ENCODE measurements around the gene TAAR8. TPM values are rescaled to one million over a fixed set of nuclear protein-coding genes. Genes with fewer than 3 reads are reported as not detected.

The TAAR8 gene
- total and polyA plus RNA-seq, 2 donors (not counting 1 experiment from before 2014, with no cell fraction given), result not detected

DNA sequence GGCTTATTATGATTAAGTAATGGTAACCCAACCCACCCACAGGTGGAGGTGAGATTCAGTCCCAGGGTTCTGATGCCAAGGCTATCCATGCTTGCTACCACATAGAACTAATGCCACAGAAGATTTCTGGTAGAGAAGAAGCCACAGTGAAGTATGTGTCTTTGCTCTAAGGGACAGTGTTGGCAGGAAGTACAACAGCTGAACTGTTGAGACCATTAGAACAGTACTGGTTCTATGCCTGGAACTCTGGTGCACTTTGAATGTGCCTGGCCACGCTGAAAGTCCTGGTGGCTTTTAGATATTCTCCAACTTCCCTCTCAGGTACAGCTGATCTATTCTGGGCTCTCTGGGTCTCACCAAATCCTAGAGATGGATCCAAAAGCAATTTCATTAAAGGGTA, 47.3 kb upstream of the TAAR8 start:
- Mint-ChIP-seq H3K4me3 (peak overlapping the region; percentile 52), H3K27ac (peak overlapping the region; percentile 43), H3K9me3 (ENCODE audit: insufficient read depth) (no peaks in the 10 kb centered on the region), H3K4me1 (peaks cover 91% of the 10 kb centered on the region), H3K27me3 (no peaks in the 10 kb centered on the region)
- H2AFZ ChIP-seq (ENCODE audit: insufficient read depth, low read depth, low read length, poor library complexity, severe bottlenecking), result no peak overlapping the region
- TF ChIP-seq EZH2 (IDR thresholded peaks at IDR 0.05; ENCODE audit: borderline replicate concordance, insufficient read depth, low read depth, low read length, poor library complexity, severe bottlenecking), result no peak
- TF ChIP-seq, protein P1, sequence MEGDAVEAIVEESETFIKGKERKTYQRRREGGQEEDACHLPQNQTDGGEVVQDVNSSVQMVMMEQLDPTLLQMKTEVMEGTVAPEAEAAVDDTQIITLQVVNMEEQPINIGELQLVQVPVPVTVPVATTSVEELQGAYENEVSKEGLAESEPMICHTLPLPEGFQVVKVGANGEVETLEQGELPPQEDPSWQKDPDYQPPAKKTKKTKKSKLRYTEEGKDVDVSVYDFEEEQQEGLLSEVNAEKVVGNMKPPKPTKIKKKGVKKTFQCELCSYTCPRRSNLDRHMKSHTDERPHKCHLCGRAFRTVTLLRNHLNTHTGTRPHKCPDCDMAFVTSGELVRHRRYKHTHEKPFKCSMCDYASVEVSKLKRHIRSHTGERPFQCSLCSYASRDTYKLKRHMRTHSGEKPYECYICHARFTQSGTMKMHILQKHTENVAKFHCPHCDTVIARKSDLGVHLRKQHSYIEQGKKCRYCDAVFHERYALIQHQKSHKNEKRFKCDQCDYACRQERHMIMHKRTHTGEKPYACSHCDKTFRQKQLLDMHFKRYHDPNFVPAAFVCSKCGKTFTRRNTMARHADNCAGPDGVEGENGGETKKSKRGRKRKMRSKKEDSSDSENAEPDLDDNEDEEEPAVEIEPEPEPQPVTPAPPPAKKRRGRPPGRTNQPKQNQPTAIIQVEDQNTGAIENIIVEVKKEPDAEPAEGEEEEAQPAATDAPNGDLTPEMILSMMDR (IDR thresholded peaks at IDR 0.05), result no peak
- peaks cover 63% of the 10 kb centered on the region for H4K20me1 ChIP-seq (ENCODE audit: control insufficient read depth, insufficient read depth, low read length, poor library complexity, severe bottlenecking)
- peak overlapping the region; percentile 39 for H3K9ac ChIP-seq (ENCODE audit: low read length)
- WGBS (ENCODE audit: insufficient coverage), result 33% methylated on average over 1 of the region's 1 CpG
- peaks cover 83 to 88% of the 10 kb centered on the region in 2 donors for H3K4me1 ChIP-seq (ENCODE audit: control insufficient read depth in 2 of 2, insufficient read depth in 2 of 2, low read length in 2 of 2)
- H3K79me2 ChIP-seq (ENCODE audit: control insufficient read depth, insufficient read depth, low read length), result peaks cover 99% of the 10 kb centered on the region
- ChIA-PET POLR2A (interaction anchor here (0.7 to 1.1 kb wide), 2 partner anchors 9 to 15 kb away, joined by 5 to 8 read pairs; no protein-coding TSS in a partner anchor), CTCF (interaction anchor here (1.4 kb wide), 1 partner anchor 20 kb away, joined by 6 read pairs; no protein-coding TSS in a partner anchor)
- intact Hi-C loops (cut with micrococcal nuclease), result no loop called here
- no peaks in the 10 kb centered on the region for H3K9me3 ChIP-seq (ENCODE audit: control extremely low read depth in 1 of 3, control insufficient read depth in 2 of 3, insufficient read depth in 1 of 3, low read length in 2 of 3)
- peak overlapping the region; percentile 28 to 88 for H3K27ac ChIP-seq (ENCODE audit: low read length in 2 of 2)
- H3K4me3 ChIP-seq (ENCODE audit: control extremely low read depth in 1 of 5, extremely low read depth in 1 of 5, insufficient read depth in 1 of 5, low read depth in 2 of 5, low read length in 4 of 5), result peak overlapping the region in 2 of 5 experiments; percentile 4 to 25
- ATAC-seq (ENCODE audit: low read depth), result no peak
- H3K27me3 ChIP-seq (replicated peaks in 1 of 4; ENCODE audit: control extremely low read depth in 1 of 4, control insufficient read depth in 3 of 4, insufficient read depth in 4 of 4, low read length in 3 of 4), result no peaks in the 10 kb centered on the region
- peak overlapping the region; percentile 47 for H3K4me2 ChIP-seq (replicated peaks; ENCODE audit: low read depth, low read length, poor library complexity, severe bottlenecking)
- H3K36me3 ChIP-seq (replicated peaks in 1 of 2; ENCODE audit: control extremely low read depth in 1 of 2, control insufficient read depth in 1 of 2, extremely low read depth in 1 of 2, insufficient read depth in 2 of 2, low read length in 1 of 2), result peaks cover 29 to 72% of the 10 kb centered on the region in 2 experiments
- DNase-seq, result no peak

DNA sequence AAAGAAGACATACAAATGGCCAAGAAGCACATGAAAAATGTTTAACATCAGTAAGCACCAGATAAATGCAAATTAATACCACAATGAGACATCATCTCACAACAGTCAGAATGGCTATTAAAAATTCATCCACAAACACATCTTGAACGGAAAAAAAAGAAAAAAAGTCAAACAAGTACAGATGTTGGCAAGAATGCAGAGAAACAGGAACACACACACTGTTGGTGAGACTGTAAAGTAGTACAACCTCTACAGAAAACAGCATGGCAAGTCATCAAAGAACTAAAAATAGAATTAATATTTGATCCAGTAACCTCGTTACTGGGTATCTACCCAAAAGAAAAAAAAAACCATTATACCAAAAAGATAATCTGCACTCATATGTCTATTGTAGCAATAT, 46.0 kb upstream of the TAAR8 start:
- peak overlapping the region; percentile 81 for H3K27ac Mint-ChIP-seq
- H3K27me3 Mint-ChIP-seq, result no peaks in the 10 kb centered on the region
- H3K4me1 ChIP-seq (ENCODE audit: control insufficient read depth in 2 of 2, insufficient read depth in 2 of 2, low read length in 2 of 2), result peaks cover 70 to 76% of the 10 kb centered on the region in 2 donors
- H4K20me1 ChIP-seq (ENCODE audit: control insufficient read depth, insufficient read depth, low read length, poor library complexity, severe bottlenecking), result peaks cover 68% of the 10 kb centered on the region
- H2AFZ ChIP-seq (ENCODE audit: insufficient read depth, low read depth, low read length, poor library complexity, severe bottlenecking), result no peak overlapping the region
- ChIA-PET POLR2A (no interaction called here), CTCF (interaction anchor here (0.7 to 1.4 kb wide), 2 partner anchors 22 to 24 kb away, joined by 6 to 9 read pairs; no protein-coding TSS in a partner anchor)
- H3K9me3 Mint-ChIP-seq (ENCODE audit: insufficient read depth), result no peaks in the 10 kb centered on the region
- H3K4me1 Mint-ChIP-seq, result peaks cover 89% of the 10 kb centered on the region
- H3K9me3 ChIP-seq (ENCODE audit: control extremely low read depth in 1 of 3, control insufficient read depth in 2 of 3, insufficient read depth in 1 of 3, low read length in 2 of 3), result no peaks in the 10 kb centered on the region
- peak overlapping the region in 1 of 2 donors; percentile 88 for H3K27ac ChIP-seq (ENCODE audit: low read length in 2 of 2)
- H3K9ac ChIP-seq (ENCODE audit: low read length), result peak overlapping the region; percentile 39
- TF ChIP-seq, protein P1 (IDR thresholded peaks at IDR 0.05), result no peak
- no CpG with 5 or more reads among the region's 2 CpGs for WGBS (ENCODE audit: insufficient coverage)
- no peaks in the 10 kb centered on the region for H3K27me3 ChIP-seq (replicated peaks in 1 of 4; ENCODE audit: control extremely low read depth in 1 of 4, control insufficient read depth in 3 of 4, insufficient read depth in 4 of 4, low read length in 3 of 4)
- no peak for ATAC-seq (ENCODE audit: low read depth)
- H3K79me2 ChIP-seq (ENCODE audit: control insufficient read depth, insufficient read depth, low read length), result peaks cover 99% of the 10 kb centered on the region
- H3K4me2 ChIP-seq (replicated peaks; ENCODE audit: low read depth, low read length, poor library complexity, severe bottlenecking), result peak overlapping the region; percentile 47
- H3K4me3 Mint-ChIP-seq, result peak overlapping the region; percentile 80
- intact Hi-C loops (cut with micrococcal nuclease), result no loop called here
- no peak for DNase-seq
- peak overlapping the region in 3 of 5 experiments; percentile 16 to 27 (median 17) for H3K4me3 ChIP-seq (ENCODE audit: control extremely low read depth in 1 of 5, extremely low read depth in 1 of 5, insufficient read depth in 1 of 5, low read depth in 2 of 5, low read length in 4 of 5)
- peaks cover 29 to 61% of the 10 kb centered on the region in 2 experiments for H3K36me3 ChIP-seq (replicated peaks in 1 of 2; ENCODE audit: control extremely low read depth in 1 of 2, control insufficient read depth in 1 of 2, extremely low read depth in 1 of 2, insufficient read depth in 2 of 2, low read length in 1 of 2)

All from B cell (primary cell).